GM12878 (cell line): Measurements from ENCODE around the gene INPP5D. TPM values are rescaled to one million over a fixed set of nuclear protein-coding genes. Genes with fewer than 3 reads are reported as not detected.

Source experiments
- BMI1 ChIP-seq: fragments of 450-650 bp; IDR thresholded peaks from 2 replicates; pipeline ENCODE4 v1.6.1; 2016; ENCODE audit warnings: mild to moderate bottlenecking, moderate library complexity, borderline replicate concordance
- CREM ChIP-seq: IDR thresholded peaks from 2 replicates; pipeline ENCODE4 v1.6.1; 2014; ENCODE audit warnings: antibody characterized with exemption, low read depth
- CUX1 ChIP-seq: IDR thresholded peaks from 2 replicates; pipeline ENCODE4 v1.6.1; 2012; ENCODE audit warnings: improper control_type of control experiment, low read depth, low read length; ENCODE audit not compliant: insufficient replicate concordance
- DPF2 ChIP-seq: fragments of 450-650 bp; IDR thresholded peaks from 2 replicates; pipeline ENCODE4 v1.6.1; 2017; ENCODE audit warnings: mild to moderate bottlenecking
- IKZF1 ChIP-seq: fragments of 450-650 bp; conservative IDR thresholded peaks from 2 replicates; pipeline ENCODE4 v1.6.1; 2017; ENCODE audit warnings: antibody characterized with exemption, mild to moderate bottlenecking
- IKZF2 ChIP-seq, 2 experiments: fragments of 450-650 bp; IDR thresholded peaks; 2 replicates each; pipeline ENCODE4 v1.6.1; 2017; ENCODE audit warnings: mild to moderate bottlenecking in 2 of 2, moderate library complexity in 2 of 2
- NFYB ChIP-seq: IDR thresholded peaks from 2 replicates; pipeline ENCODE4 v1.6.1; 2011; ENCODE audit warnings: low read depth, mild to moderate bottlenecking, low read length, improper control_type of control experiment, moderate library complexity; ENCODE audit not compliant: insufficient read depth
- SMAD5 ChIP-seq: IDR thresholded peaks from 2 replicates; pipeline ENCODE4 v1.6.1; 2016; ENCODE audit warnings: antibody characterized with exemption, low read depth
- STAT3 ChIP-seq: IDR thresholded peaks from 2 replicates; pipeline ENCODE4 v1.6.1; 2011; ENCODE audit warnings: low read depth, low read length, improper control_type of control experiment
- TAF1 ChIP-seq: IDR thresholded peaks from 2 replicates; pipeline ENCODE4 v1.6.1; 2011; ENCODE audit warnings: mild to moderate bottlenecking, low read depth, low read length, borderline replicate concordance
- ZNF592 ChIP-seq: fragments of 450-650 bp; IDR thresholded peaks from 2 replicates; pipeline ENCODE4 v1.6.1; 2017; ENCODE audit warnings: mild to moderate bottlenecking, moderate library complexity
- polyA plus RNA-seq, 11 experiments: library from polyadenylated mRNA; depleted of rRNA in 4 of 11; unstranded in 6 of 11; stranded (reverse) in 5 of 11; fragments of >200 nt; fragmentation: Nextera tagmentation in 4 of 11; fragmentation: Illumina TruSeq in 1 of 11; extraction: Ambion mirVana in 4 of 11; extraction: Trizol in 1 of 11; gene quantifications; 1 replicate in 1 of 11; 2 replicates in 10 of 11; pipeline versions ENCODE4 v1.2.1 to v1.2.3, GENCODE V29; 2011 to 2016; ENCODE audit warnings: inconsistent platforms in 2 of 11, missing spikeins in 2 of 11, low read depth in 1 of 11
- total RNA-seq, 4 experiments: library from RNA; depleted of rRNA in 3 of 4; stranded (reverse); fragments of >200 nt in 3 of 4; fragmentation: Illumina TruSeq in 1 of 4; extraction: Trizol in 1 of 4; gene quantifications; 2 replicates each; pipeline versions ENCODE4 v1.2.1 to v1.2.3, GENCODE V29; 2013 to 2021
- TF ChIP-seq, protein P1 (sequence below): fragments of 450-650 bp; IDR thresholded peaks from 2 replicates; pipeline ENCODE4 v1.6.1; 2017; ENCODE audit warnings: mild to moderate bottlenecking, moderate library complexity
- TF ChIP-seq, protein P2 (sequence below): fragments of 450-650 bp; IDR thresholded peaks from 2 replicates; pipeline ENCODE4 v1.6.1; 2016; ENCODE audit warnings: mild to moderate bottlenecking
- TF ChIP-seq, protein P3 (sequence below): IDR thresholded peaks from 2 replicates; pipeline ENCODE4 v1.6.1; 2012; ENCODE audit warnings: low read length, inconsistent platforms

INPP5D gene
- total and polyA plus RNA-seq, 10 of the 15 experiments (the other 5 are each of a cell fraction or from before 2014, with no cell fraction given): 11.8 to 139 (median 88.8) TPM

DNA sequence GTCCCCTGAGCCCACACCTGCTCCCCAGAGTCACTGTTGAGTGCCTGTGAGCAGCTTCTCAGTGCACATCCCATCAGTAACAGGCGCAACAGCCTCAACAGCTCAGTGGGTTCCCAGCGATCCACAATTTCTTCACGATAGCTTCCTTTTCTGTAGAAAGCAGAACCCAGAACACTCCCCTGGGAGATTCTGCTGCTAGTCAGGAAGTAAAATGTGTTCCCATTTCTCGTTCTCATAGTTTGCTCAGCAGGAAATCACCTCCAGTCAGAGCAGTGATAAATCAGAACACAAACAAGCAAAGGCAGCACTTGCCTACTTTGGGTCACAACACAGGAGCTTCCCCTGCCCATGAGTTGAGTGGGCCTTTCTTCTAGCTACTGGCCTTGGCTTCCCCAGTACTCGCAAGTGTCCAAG, 142.4 kb downstream of the INPP5D start (continued):
- TF ChIP-seq, protein P1, sequence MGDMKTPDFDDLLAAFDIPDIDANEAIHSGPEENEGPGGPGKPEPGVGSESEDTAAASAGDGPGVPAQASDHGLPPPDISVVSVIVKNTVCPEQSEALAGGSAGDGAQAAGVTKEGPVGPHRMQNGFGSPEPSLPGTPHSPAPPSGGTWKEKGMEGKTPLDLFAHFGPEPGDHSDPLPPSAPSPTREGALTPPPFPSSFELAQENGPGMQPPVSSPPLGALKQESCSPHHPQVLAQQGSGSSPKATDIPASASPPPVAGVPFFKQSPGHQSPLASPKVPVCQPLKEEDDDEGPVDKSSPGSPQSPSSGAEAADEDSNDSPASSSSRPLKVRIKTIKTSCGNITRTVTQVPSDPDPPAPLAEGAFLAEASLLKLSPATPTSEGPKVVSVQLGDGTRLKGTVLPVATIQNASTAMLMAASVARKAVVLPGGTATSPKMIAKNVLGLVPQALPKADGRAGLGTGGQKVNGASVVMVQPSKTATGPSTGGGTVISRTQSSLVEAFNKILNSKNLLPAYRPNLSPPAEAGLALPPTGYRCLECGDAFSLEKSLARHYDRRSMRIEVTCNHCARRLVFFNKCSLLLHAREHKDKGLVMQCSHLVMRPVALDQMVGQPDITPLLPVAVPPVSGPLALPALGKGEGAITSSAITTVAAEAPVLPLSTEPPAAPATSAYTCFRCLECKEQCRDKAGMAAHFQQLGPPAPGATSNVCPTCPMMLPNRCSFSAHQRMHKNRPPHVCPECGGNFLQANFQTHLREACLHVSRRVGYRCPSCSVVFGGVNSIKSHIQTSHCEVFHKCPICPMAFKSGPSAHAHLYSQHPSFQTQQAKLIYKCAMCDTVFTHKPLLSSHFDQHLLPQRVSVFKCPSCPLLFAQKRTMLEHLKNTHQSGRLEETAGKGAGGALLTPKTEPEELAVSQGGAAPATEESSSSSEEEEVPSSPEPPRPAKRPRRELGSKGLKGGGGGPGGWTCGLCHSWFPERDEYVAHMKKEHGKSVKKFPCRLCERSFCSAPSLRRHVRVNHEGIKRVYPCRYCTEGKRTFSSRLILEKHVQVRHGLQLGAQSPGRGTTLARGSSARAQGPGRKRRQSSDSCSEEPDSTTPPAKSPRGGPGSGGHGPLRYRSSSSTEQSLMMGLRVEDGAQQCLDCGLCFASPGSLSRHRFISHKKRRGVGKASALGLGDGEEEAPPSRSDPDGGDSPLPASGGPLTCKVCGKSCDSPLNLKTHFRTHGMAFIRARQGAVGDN: peak; percentile 59; the same call in 1 of the 2 replicates
- TF ChIP-seq DPF2 (no peak), CUX1 (peak; percentile 16), NFYB (no peak), IKZF1 (no peak; the same call in 1 of the 2 replicates), BMI1 (no peak), STAT3 (no peak), CREM (no peak), TAF1 (no peak), ZNF592 (no peak), SMAD5 (no peak), IKZF2 (IDR thresholded peaks at IDR 0.05) (peak; percentile 16 to 59; a peak in 1 of 4 replicates)
- TF ChIP-seq, protein P2, sequence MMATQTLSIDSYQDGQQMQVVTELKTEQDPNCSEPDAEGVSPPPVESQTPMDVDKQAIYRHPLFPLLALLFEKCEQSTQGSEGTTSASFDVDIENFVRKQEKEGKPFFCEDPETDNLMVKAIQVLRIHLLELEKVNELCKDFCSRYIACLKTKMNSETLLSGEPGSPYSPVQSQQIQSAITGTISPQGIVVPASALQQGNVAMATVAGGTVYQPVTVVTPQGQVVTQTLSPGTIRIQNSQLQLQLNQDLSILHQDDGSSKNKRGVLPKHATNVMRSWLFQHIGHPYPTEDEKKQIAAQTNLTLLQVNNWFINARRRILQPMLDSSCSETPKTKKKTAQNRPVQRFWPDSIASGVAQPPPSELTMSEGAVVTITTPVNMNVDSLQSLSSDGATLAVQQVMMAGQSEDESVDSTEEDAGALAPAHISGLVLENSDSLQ: no peak
- TF ChIP-seq, protein P3, sequence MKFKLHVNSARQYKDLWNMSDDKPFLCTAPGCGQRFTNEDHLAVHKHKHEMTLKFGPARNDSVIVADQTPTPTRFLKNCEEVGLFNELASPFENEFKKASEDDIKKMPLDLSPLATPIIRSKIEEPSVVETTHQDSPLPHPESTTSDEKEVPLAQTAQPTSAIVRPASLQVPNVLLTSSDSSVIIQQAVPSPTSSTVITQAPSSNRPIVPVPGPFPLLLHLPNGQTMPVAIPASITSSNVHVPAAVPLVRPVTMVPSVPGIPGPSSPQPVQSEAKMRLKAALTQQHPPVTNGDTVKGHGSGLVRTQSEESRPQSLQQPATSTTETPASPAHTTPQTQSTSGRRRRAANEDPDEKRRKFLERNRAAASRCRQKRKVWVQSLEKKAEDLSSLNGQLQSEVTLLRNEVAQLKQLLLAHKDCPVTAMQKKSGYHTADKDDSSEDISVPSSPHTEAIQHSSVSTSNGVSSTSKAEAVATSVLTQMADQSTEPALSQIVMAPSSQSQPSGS: peak; percentile 61; the same call in 1 of the 2 replicates
